ENCODE results near the gene ARHGAP4. TPM values are rescaled to one million over a fixed set of nuclear protein-coding genes. Genes with fewer than 3 reads are reported as not detected.

The ARHGAP4 gene
- total and polyA plus RNA-seq, 2 donors (not counting 1 experiment from before 2014, with no cell fraction given) = 0.51 to 1.5 TPM

DNA sequence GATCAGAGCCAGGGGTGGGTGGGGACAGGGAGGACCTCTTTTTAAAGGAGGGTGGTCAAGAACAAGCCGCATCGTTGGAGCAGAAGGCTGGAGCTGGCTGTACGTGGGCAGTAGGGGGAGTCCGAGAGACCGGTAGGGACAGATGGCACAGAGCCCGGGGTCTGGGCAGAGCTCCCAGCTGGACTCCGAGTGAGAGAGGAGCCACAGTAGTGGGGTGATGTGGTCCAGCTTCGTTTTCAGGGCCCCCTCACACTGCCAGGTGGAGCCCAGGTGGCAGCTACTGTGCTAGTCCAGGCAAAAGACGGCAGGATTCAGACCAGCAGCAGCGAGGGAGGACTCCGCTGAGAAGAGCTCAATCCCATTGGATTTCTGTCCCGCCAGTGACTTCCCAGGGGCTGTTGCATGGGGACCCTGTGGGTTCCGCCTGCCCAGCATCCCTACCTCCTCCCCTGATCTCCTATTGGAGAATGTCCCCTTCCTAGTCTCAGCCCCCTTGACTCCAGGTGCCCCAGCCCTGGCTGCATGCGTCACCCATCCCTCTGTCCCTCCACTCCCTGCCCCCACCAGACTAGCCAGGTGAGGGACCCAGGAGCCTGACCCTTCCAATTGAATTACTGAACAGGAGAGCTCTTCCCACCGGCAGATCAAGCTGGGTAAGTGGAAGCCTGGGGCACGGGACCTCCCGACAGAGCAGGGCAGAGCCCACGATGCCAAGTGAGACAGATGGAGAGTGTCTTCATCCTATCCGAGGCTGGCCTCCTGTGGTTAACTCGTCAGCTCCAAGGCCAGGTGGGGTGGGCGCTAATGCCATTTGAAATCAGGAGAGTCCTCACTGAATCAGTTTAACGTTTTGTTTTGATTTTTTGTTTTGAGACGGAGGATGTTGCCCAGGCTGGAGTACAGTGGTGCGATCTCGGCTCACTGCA lies 2.9 kb downstream of the ARHGAP4 start:
- H3K4me2 ChIP-seq (ENCODE audit: extremely low read depth, insufficient read depth, low read length) = no peak overlapping the region
- TF ChIP-seq, protein P1, sequence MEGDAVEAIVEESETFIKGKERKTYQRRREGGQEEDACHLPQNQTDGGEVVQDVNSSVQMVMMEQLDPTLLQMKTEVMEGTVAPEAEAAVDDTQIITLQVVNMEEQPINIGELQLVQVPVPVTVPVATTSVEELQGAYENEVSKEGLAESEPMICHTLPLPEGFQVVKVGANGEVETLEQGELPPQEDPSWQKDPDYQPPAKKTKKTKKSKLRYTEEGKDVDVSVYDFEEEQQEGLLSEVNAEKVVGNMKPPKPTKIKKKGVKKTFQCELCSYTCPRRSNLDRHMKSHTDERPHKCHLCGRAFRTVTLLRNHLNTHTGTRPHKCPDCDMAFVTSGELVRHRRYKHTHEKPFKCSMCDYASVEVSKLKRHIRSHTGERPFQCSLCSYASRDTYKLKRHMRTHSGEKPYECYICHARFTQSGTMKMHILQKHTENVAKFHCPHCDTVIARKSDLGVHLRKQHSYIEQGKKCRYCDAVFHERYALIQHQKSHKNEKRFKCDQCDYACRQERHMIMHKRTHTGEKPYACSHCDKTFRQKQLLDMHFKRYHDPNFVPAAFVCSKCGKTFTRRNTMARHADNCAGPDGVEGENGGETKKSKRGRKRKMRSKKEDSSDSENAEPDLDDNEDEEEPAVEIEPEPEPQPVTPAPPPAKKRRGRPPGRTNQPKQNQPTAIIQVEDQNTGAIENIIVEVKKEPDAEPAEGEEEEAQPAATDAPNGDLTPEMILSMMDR (conservative IDR thresholded peaks at IDR 0.05 in 1 of 2, IDR thresholded peaks at IDR 0.05 in 1 of 2; ENCODE audit: low read depth in 1 of 2, low read length in 2 of 2) = peak; percentile 38 to 62
- no peak for TF ChIP-seq EZH2 (IDR thresholded peaks at IDR 0.05; ENCODE audit: low read length, missing control alignments)

DNA sequence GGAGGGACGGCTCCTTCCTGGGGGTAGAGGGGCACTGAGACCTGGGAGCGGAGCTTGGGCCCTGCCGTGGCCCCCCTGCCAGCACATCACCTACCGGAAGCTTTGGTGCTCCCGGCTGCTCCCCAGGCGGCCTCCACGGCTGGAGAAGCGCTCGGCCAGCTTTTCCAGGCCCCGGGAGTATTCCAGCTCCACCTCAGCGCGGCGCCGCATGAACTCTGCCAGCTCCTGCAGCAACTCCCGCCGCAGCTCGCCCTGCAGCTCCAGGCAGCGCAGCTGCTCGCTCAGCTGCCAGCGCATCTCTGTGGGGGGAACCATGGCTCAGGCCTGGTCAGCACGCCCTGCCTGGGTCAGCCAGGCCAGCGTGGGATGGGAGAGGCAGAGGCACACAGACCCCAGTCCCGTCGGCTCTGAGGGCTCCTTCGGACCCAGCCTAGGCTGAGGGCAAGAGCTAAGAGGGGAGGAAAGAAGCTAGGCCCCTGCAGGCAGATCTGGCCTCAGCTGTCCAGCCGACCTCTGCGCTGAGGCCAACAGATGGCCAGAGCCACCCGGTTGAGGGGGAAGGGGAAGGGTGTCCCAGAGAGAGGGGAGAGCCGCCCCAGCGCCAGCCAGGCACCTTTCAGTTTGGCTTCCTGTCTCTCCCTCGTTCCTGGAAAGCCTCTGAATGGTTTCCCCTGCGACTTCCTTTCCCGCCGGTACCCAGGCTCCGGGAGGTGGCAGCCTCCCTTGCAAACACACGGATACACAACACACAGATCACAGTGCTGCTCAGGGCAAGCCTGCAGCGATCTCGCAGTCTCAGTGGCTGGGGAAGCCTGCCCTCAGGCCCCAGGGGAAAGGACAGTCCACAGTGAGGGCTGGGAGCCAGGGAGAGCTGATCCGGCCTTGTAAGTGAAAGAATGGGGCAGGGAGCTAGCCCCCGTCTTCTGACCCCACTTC lies 4.3 kb downstream of the ARHGAP4 start:
- peaks cover 3% of the 10 kb centered on the region for H3K4me1 ChIP-seq (ENCODE audit: control insufficient read depth, extremely low read depth, insufficient read depth, low read length)
- no peaks in the 10 kb centered on the region for H3K9me3 ChIP-seq (ENCODE audit: control insufficient read depth, insufficient read depth, low read depth, low read length)
- no peak overlapping the region for H3K9ac ChIP-seq (ENCODE audit: insufficient read depth, low read length)
- H3K79me2 ChIP-seq (ENCODE audit: control insufficient read depth, insufficient read depth, low read length) = no peaks in the 10 kb centered on the region
- H3K4me2 ChIP-seq (ENCODE audit: extremely low read depth, insufficient read depth, low read length) = no peak overlapping the region
- H3K27ac ChIP-seq (ENCODE audit: insufficient read depth, low read length) = no peak overlapping the region
- H3K36me3 ChIP-seq (ENCODE audit: control insufficient read depth, insufficient read depth, low read length) = no peaks in the 10 kb centered on the region
- no peaks in the 10 kb centered on the region for H3K27me3 ChIP-seq (ENCODE audit: control insufficient read depth, insufficient read depth, low read length)
- TF ChIP-seq EZH2 (IDR thresholded peaks at IDR 0.05; ENCODE audit: low read length, missing control alignments) = no peak
- TF ChIP-seq, protein P1 (conservative IDR thresholded peaks at IDR 0.05 in 1 of 2, IDR thresholded peaks at IDR 0.05 in 1 of 2; ENCODE audit: low read depth in 1 of 2, low read length in 2 of 2) = no peak
- no peak for DNase-seq (ENCODE audit: low read depth in 2 of 2)
- H3K4me3 ChIP-seq (replicated peaks in 1 of 4; ENCODE audit: control extremely low read depth in 1 of 4, insufficient read depth in 1 of 4, low read depth in 3 of 4, low read length in 4 of 4) = no peak overlapping the region
- H4K20me1 ChIP-seq (ENCODE audit: control insufficient read depth, extremely low read depth, insufficient read depth, low read length) = no peaks in the 10 kb centered on the region
- H2AFZ ChIP-seq (ENCODE audit: low read length) = no peak overlapping the region

More for the DNA sequence above, 2.9 kb downstream of the ARHGAP4 start:
- Histone ChIP-seq H2AFZ (ENCODE audit: low read length) (no peak overlapping the region), H3K36me3 (ENCODE audit: control insufficient read depth, insufficient read depth, low read length) (no peaks in the 10 kb centered on the region), H3K79me2 (ENCODE audit: control insufficient read depth, insufficient read depth, low read length) (no peaks in the 10 kb centered on the region), H3K27ac (ENCODE audit: insufficient read depth, low read length) (no peak overlapping the region), H3K4me3 (replicated peaks in 1 of 4; ENCODE audit: control extremely low read depth in 1 of 4, insufficient read depth in 1 of 4, low read depth in 3 of 4, low read length in 4 of 4) (no peak overlapping the region), H3K9me3 (ENCODE audit: control insufficient read depth, insufficient read depth, low read depth, low read length) (no peaks in the 10 kb centered on the region), H3K4me1 (ENCODE audit: control insufficient read depth, extremely low read depth, insufficient read depth, low read length) (peaks cover 7% of the 10 kb centered on the region), H3K27me3 (ENCODE audit: control insufficient read depth, insufficient read depth, low read length) (no peaks in the 10 kb centered on the region), H4K20me1 (ENCODE audit: control insufficient read depth, extremely low read depth, insufficient read depth, low read length) (no peaks in the 10 kb centered on the region), H3K9ac (ENCODE audit: insufficient read depth, low read length) (no peak overlapping the region)
- DNase-seq (ENCODE audit: low read depth in 2 of 2) = peak; percentile 57 to 63

DNA sequence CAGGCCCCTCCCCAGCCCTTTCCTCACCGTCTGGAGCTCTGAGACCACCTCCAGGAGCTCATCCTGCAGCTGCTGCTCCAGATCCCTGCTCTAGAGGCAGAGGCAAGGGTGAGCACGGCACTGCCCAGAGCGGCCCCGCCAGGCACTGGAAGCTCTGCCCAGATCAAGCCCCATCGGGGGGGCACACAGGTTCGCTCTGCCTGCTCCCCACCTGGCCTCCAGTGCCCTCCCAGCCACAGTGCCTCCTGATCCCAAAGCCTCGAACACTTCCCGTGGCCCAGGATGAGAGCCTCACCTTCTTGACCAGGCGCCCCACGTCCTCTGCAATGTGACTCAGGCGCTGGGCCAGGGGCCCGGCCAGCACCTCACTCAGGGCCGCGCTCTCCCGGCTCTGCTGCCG lies 5.0 kb downstream of the ARHGAP4 start:
- no peaks in the 10 kb centered on the region for H3K79me2 ChIP-seq (ENCODE audit: control insufficient read depth, insufficient read depth, low read length)
- H3K27ac ChIP-seq (ENCODE audit: insufficient read depth, low read length) = no peak overlapping the region
- H2AFZ ChIP-seq (ENCODE audit: low read length) = no peak overlapping the region
- peak overlapping the region; percentile 7 for H3K9ac ChIP-seq (ENCODE audit: insufficient read depth, low read length)
- TF ChIP-seq, protein P1 (conservative IDR thresholded peaks at IDR 0.05 in 1 of 2, IDR thresholded peaks at IDR 0.05 in 1 of 2; ENCODE audit: low read depth in 1 of 2, low read length in 2 of 2) = no peak
- no peak for TF ChIP-seq EZH2 (IDR thresholded peaks at IDR 0.05; ENCODE audit: low read length, missing control alignments)
- peaks cover 2% of the 10 kb centered on the region for H3K4me1 ChIP-seq (ENCODE audit: control insufficient read depth, extremely low read depth, insufficient read depth, low read length)
- no peaks in the 10 kb centered on the region for H3K36me3 ChIP-seq (ENCODE audit: control insufficient read depth, insufficient read depth, low read length)
- no peaks in the 10 kb centered on the region for H3K27me3 ChIP-seq (ENCODE audit: control insufficient read depth, insufficient read depth, low read length)
- no peak overlapping the region for H3K4me3 ChIP-seq (replicated peaks in 1 of 4; ENCODE audit: control extremely low read depth in 1 of 4, insufficient read depth in 1 of 4, low read depth in 3 of 4, low read length in 4 of 4)
- no peak overlapping the region for H3K4me2 ChIP-seq (ENCODE audit: extremely low read depth, insufficient read depth, low read length)
- no peaks in the 10 kb centered on the region for H3K9me3 ChIP-seq (ENCODE audit: control insufficient read depth, insufficient read depth, low read depth, low read length)
- no peak for DNase-seq (ENCODE audit: low read depth in 2 of 2)
- H4K20me1 ChIP-seq (ENCODE audit: control insufficient read depth, extremely low read depth, insufficient read depth, low read length) = no peaks in the 10 kb centered on the region

All from fibroblast of lung (primary cell).